Right renal pelvis (tissue), 4 donors: Measurements from ENCODE around the gene MED22. TPM values are rescaled to one million over a fixed set of nuclear protein-coding genes. Genes with fewer than 3 reads are reported as not detected.
"Not testable (repeated sequence)": the region's sequence is repeated elsewhere in the genome, so short reads cannot be mapped to it uniquely, and the experiment has no call there.

Source experiments
- DNase-seq, 4 donors: peaks; one replicate each; pipeline ENCODE4 v3.0.0-alpha.2; 2013; ENCODE audit warnings: low read depth in 4 of 4, low spot score in 3 of 4, missing footprints in 1 of 4
- polyA plus RNA-seq, 4 donors: library from polyadenylated mRNA; unstranded; fragments of 120-200 nt; gene quantifications; one replicate each; pipeline ENCODE4 v1.2.1, GENCODE V29; 2013; ENCODE audit not compliant: insufficient read length in 4 of 4

Gene MED22
- 10 to 100 TPM; 25.1 to 32.8 (median 26.8) TPM for polyA plus RNA-seq

GRCh38 chr9:133347985-133348717 is at the start of gene MED22, which contains the start of gene RPL7A:
TSS of gene MED22 (minus strand) at chr9:133348131. CDS start at chr9:133346662, 1,469 bp downstream.
TSS of gene RPL7A (plus strand) at chr9:133348218. CDS start at chr9:133348244, 26 bp downstream.
- peak; percentile 92 to 94 (median 94) for DNase-seq

- no peak for DNase-seq
Observed at GRCh38 chr9:133397370-133397769, 49.4 kb upstream of the MED22 start.

- no peak for DNase-seq
Observed at GRCh38 chr9:133396952-133397351, 49.0 kb upstream of the MED22 start.

- no peak for DNase-seq
Observed at GRCh38 chr9:133394687-133395271, 46.8 kb upstream of the MED22 start.

GRCh38 chr9:133393399-133393798 is 45.5 kb upstream of the MED22 start:
- no peak for DNase-seq

GRCh38 chr9:133392308-133392707 is 44.4 kb upstream of the MED22 start:
- DNase-seq = not testable (repeated sequence)

GRCh38 chr9:133391449-133391848 is 43.5 kb upstream of the MED22 start:
- DNase-seq = not testable (repeated sequence)

GRCh38 chr9:133390713-133391112 is 42.8 kb upstream of the MED22 start:
- no peak for DNase-seq

GRCh38 chr9:133389562-133389961 is 41.6 kb upstream of the MED22 start:
- no peak for DNase-seq

GRCh38 chr9:133389025-133389557 is 41.2 kb upstream of the MED22 start:
- no peak for DNase-seq

GRCh38 chr9:133387680-133388079 is 39.7 kb upstream of the MED22 start:
- no peak for DNase-seq

- DNase-seq = no peak
Observed at GRCh38 chr9:133386338-133386737, 38.4 kb upstream of the MED22 start.

GRCh38 chr9:133385452-133385851 is 37.5 kb upstream of the MED22 start:
- no peak for DNase-seq

- DNase-seq = no peak
Observed at GRCh38 chr9:133384736-133385321, 36.9 kb upstream of the MED22 start.

- DNase-seq = no peak
Observed at GRCh38 chr9:133383438-133383837, 35.5 kb upstream of the MED22 start.

- DNase-seq = no peak
Observed at GRCh38 chr9:133382507-133383141, 34.7 kb upstream of the MED22 start.

- DNase-seq = no peak
Observed at GRCh38 chr9:133380734-133381133, 32.8 kb upstream of the MED22 start.

- no peak for DNase-seq
Observed at GRCh38 chr9:133379153-133380086, 31.5 kb upstream of the MED22 start.

GRCh38 chr9:133378408-133378962 is 30.6 kb upstream of the MED22 start:
- DNase-seq = no peak
